Prostate gland (tissue), 2 donors: Measurements from ENCODE around the gene PRRT1. TPM values are rescaled to one million over a fixed set of nuclear protein-coding genes. Genes with fewer than 3 reads are reported as not detected.
"Not testable (repeated sequence)": the region's sequence is repeated elsewhere in the genome, so short reads cannot be mapped to it uniquely, and the experiment has no call there.

Source experiments
- DNase-seq: peaks from one replicate; pipeline ENCODE4 v3.0.0-alpha.2; 2019; ENCODE audit warnings: low spot score
- H3K27ac ChIP-seq, 2 donors: fragments of 200-600 bp; sonication (generic); 2 replicates each; pipeline ENCODE4 v1.5.1; 2017 to 2019
- H3K27me3 ChIP-seq: fragments of 200-600 bp; sonication (generic); replicated peaks from 2 replicates; pipeline ENCODE4 v1.5.1; 2019; ENCODE audit not compliant: insufficient read depth
- H3K36me3 ChIP-seq, 2 donors: fragments of 200-600 bp; sonication (generic); 1 replicate in 1 of 2; 2 replicates in 1 of 2; pipeline versions ENCODE4 v1.5.1 to v1.8.1; 2017 to 2019
- H3K4me1 ChIP-seq: fragments of 200-600 bp; sonication (generic); replicated peaks from 2 replicates; pipeline ENCODE4 v1.5.1; 2019
- H3K4me3 ChIP-seq, 2 donors: fragments of 200-600 bp; sonication (generic); 2 replicates each; pipeline ENCODE4 v1.5.1; 2017 to 2019
- H3K9me3 ChIP-seq: fragments of 200-600 bp; sonication (generic); 2 replicates; pipeline ENCODE4 v1.5.1; 2017
- CTCF ChIP-seq, 4 experiments: fragments of 200-600 bp in 2 of 4; fragments of 450-650 bp in 2 of 4; sonication (generic) in 2 of 4; IDR thresholded peaks; 1 replicate in 3 of 4; 2 replicates in 1 of 4; pipeline ENCODE4 v1.5.1; 2016 to 2019; ENCODE audit warnings: antibody characterized with exemption in 4 of 4, mild to moderate bottlenecking in 2 of 4, moderate library complexity in 2 of 4
- POLR2A ChIP-seq: fragments of 450-650 bp; IDR thresholded peaks from one replicate; pipeline ENCODE4 v1.6.1; 2016; ENCODE audit warnings: antibody characterized with exemption, mild to moderate bottlenecking
- POLR2AphosphoS5 ChIP-seq: sonication (generic); formaldehyde crosslinking; IDR thresholded peaks from one replicate; pipeline ENCODE4 v1.6.1; 2017; ENCODE audit warnings: antibody characterized with exemption
- WGBS: methylation state at CpG from one replicate; pipeline ENCODE4 v1.1.5; 2018; 5-methylcytosine and 5-hydroxymethylcytosine counted together
- intact Hi-C: fragments of 100-400 bp; cut with DNase I; formaldehyde crosslinking; loops from one replicate; pipeline ENCODE4 v1.14.2; 2022
- total RNA-seq, 2 donors: library from RNA; depleted of rRNA; stranded (reverse); fragments of >200 nt; gene quantifications; one replicate each; pipeline ENCODE4 v1.1.0, GENCODE V29; 2016

Gene PRRT1
- total RNA-seq, 2 donors from 2014 or later: 0.64 to 7.2 TPM

DNA sequence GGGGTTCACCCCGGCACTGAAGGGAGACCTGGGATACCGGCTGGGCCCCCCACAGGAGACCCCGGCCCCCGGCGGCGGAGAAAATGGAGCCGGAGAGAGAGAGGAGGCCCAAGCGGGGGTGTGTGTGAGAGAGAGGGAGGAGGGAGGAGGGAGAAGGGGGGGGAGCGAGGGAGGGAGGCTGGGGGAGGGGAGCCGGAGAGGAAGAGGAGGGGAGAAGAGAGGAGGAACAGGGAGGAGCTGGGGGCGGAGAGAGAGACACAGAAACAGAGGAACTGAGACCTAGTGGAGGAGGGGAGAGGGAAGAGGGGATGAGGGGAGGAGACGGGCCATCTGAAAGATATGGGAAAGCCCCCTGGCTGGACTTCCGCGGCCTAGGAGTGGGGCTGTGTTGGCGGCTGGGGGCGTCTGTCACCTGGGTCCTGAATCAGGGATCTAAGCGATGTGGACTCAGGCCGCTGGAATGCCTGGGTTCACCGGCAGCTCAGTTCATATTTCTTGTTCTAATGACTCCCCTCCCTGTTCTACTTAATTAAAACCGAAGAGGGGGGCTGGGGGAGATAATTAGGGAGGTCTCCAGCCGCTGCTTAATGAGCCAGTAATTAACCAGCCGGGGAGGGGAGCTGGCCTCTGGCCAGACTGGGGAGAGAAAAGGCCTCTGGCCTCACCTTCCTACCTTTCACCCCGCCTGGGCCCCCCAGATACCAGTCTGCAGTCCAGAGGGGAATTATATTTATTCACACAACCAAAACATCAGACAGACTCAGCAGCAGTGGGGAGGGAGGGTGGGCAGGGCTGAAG is 38.5 kb upstream of the PRRT1 start, which contains the start of gene PBX2:
Gene PBX2, minus strand, starts transcription at position 149 of the 798 bp plus-strand sequence. CDS start 287 bp downstream, outside the sequence.
- Histone ChIP-seq H3K36me3 (no peaks in the 10 kb centered on the region), H3K27me3 (no peaks in the 10 kb centered on the region), H3K4me3 (peak within 1 kb of the TSS; percentile 74 to 79), H3K9me3 (no peaks in the 10 kb centered on the region), H3K27ac (peak within 1 kb of the TSS; percentile 91 to 98), H3K4me1 (no peaks in the 10 kb centered on the region)
- TF ChIP-seq POLR2A (peak; percentile 96), CTCF (IDR thresholded peaks at IDR 0.05) (peak in 1 of 4 experiments; percentile 21), POLR2AphosphoS5 (peak; percentile 94)
- 5% methylated on average over 20 of the region's 23 CpGs for WGBS
- DNase-seq: peak; percentile 94
- intact Hi-C loops: no loop called here

DNA sequence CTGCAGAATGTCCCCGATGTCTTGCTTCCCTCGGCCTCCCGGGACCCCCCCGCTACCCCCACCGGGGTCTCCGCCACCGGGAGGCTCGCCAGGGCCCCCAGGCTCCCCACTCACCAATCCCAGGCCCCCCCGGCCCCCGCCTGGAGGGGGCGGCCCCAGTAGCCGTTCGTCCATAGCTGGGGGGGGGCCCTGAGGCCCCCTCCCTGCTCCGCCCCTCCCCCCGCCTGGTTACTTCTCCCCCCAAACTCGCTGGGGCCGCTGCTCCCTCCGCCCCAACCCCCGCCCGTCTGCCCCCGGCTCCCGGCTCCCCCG is 38.0 kb upstream of the PRRT1 start:
- Histone ChIP-seq H3K27ac (peak overlapping the region; percentile 91 to 98), H3K4me1 (no peaks in the 10 kb centered on the region), H3K4me3 (peak overlapping the region; percentile 74 to 79), H3K36me3 (no peaks in the 10 kb centered on the region), H3K9me3 (no peaks in the 10 kb centered on the region), H3K27me3 (no peaks in the 10 kb centered on the region)
- intact Hi-C loops: no loop called here
- TF ChIP-seq POLR2A (no peak), CTCF (IDR thresholded peaks at IDR 0.05) (no peak), POLR2AphosphoS5 (no peak)
- DNase-seq: no peak
- no CpG with 5 or more reads among the region's 23 CpGs for WGBS

- no peaks in the 10 kb centered on the region for H3K4me1 ChIP-seq
- TF ChIP-seq POLR2A (no peak), CTCF (IDR thresholded peaks at IDR 0.05) (no peak), POLR2AphosphoS5 (no peak)
- H3K4me3 ChIP-seq: peak overlapping the region; percentile 74 to 79
Measured at GRCh38 chr6:32189069-32189741, 37.5 kb upstream of the PRRT1 start.

DNA sequence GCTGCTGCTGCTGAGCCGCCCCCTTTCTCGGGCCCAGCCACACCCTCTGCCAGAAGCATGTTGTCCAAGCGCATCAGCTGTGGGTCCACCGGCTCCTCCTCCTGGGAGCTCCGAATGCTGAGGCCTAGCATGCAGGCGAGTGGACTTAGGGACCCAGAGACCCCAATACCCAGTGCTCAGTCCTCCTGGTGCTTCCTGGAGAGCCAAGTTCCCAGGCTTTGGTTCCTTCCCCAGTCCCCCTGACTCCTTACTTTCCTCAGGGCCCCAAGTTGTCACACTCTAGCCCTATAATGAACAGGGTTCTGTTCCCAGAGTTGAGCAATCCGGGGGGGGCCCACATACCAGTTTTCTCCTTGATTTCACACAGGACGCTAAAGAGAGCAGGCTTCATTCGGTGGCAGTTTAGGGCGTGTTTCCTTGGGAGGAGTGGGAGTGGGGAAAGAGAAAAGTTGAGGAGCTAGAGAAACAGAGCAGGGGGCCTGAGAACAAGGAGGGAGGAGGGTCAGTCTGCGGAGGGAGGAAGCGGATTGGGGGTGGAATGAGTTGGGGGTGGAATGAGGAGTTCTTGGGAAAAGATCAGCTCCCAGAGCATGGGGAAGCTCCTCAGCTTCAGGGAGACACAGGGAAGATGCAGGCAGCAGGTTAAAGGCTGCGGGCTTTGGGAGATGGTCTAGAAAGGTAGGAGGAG is 36.8 kb upstream of the PRRT1 start:
- intact Hi-C loops: no loop called here
- no peaks in the 10 kb centered on the region for H3K9me3 ChIP-seq
- peak overlapping the region; percentile 74 to 79 for H3K4me3 ChIP-seq
- WGBS: 9% methylated on average over 13 of the region's 13 CpGs
- H3K4me1 ChIP-seq: no peaks in the 10 kb centered on the region
- no peaks in the 10 kb centered on the region for H3K27me3 ChIP-seq
- DNase-seq: no peak
- no peaks in the 10 kb centered on the region for H3K36me3 ChIP-seq
- peak overlapping the region; percentile 91 to 98 for H3K27ac ChIP-seq
- TF ChIP-seq POLR2A (no peak), CTCF (IDR thresholded peaks at IDR 0.05) (no peak), POLR2AphosphoS5 (no peak)

More at GRCh38 chr6:32189069-32189741, 37.5 kb upstream of the PRRT1 start:
- H3K27ac ChIP-seq: peak overlapping the region; percentile 91 to 98
- DNase-seq: no peak
- WGBS: 1% methylated on average over 10 of the region's 10 CpGs
- no peaks in the 10 kb centered on the region for H3K36me3 ChIP-seq
- H3K9me3 ChIP-seq: no peaks in the 10 kb centered on the region
- no peaks in the 10 kb centered on the region for H3K27me3 ChIP-seq
- intact Hi-C loops: no loop called here

DNA sequence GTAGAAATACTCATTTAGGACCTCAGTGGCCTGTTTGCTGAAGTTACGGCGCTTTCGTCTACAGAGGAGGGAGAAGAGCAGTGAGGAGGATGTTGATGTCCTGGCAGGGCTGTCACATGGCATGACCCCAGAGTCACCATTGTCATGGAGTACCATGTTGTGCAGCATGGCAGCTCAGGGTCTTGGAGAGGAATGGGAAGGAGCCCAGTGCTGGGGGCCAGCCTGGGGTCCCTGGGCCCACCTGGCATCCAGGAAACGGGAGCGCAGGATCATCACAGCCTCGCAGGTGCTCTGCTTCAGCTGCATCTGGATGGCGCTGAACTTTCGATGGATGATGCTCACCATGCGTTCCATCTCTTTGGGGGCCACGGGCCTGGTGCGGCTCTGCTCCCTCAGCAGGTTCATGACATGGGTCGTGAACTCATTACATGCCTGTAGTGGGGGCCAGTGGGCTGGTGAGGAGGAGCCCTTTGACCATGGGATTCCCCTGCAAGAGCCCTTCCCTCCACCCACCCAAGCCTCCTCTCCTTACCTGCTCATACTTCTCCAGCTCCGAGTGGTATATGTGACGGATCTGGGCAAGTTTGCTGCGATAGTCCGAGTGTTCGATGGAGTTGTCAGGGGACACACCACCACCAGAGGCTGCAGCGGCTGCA is 36.1 kb upstream of the PRRT1 start:
- H3K27me3 ChIP-seq, DNase-seq, H3K4me1 ChIP-seq, intact Hi-C loops, H3K36me3 ChIP-seq, H3K9me3 ChIP-seq: not testable (repeated sequence)
- WGBS: 56% methylated on average over 18 of the region's 18 CpGs
- Histone ChIP-seq H3K27ac (peak overlapping the region; percentile 91 to 98), H3K4me3 (peak overlapping the region in 1 of 2 donors; percentile 79)
